HepG2 (cell line): ENCODE measurements around the gene CLCN4. TPM values are rescaled to one million over a fixed set of nuclear protein-coding genes. Genes with fewer than 3 reads are reported as not detected.

Experiments used
- ATF7 ChIP-seq, 2 experiments: fragments of 450-650 bp in 1 of 2; sonication (generic) in 1 of 2; formaldehyde crosslinking in 1 of 2; IDR thresholded peaks; 2 replicates each; pipeline versions ENCODE4 v1.4.0 to v1.6.1; 2016 to 2020; ENCODE audit warnings: antibody characterized with exemption in 1 of 2, mild to moderate bottlenecking in 1 of 2, missing genetic modification reagents in 1 of 2
- ERF ChIP-seq: IDR thresholded peaks from 2 replicates; pipeline ENCODE4 v1.6.1; 2018; ENCODE audit warnings: missing biosample characterization, missing genetic modification reagents
- ETV6 ChIP-seq: sonication (generic); formaldehyde crosslinking; conservative IDR thresholded peaks from 2 replicates; pipeline ENCODE4 v1.4.0; 2020; ENCODE audit warnings: missing genetic modification reagents
- FOSL1 ChIP-seq: sonication (generic); formaldehyde crosslinking; IDR thresholded peaks from 2 replicates; pipeline ENCODE4 v1.9.0; 2021; ENCODE audit warnings: missing genetic modification reagents, borderline replicate concordance
- FOXP4 ChIP-seq: sonication (generic); formaldehyde crosslinking; IDR thresholded peaks from 2 replicates; pipeline ENCODE4 v1.4.0; 2020; ENCODE audit warnings: missing genetic modification reagents
- HHEX ChIP-seq: IDR thresholded peaks from 2 replicates; pipeline ENCODE4 v1.6.1; 2016; ENCODE audit warnings: control low read depth
- MAZ ChIP-seq, 2 experiments: sonication (generic) in 1 of 2; formaldehyde crosslinking in 1 of 2; IDR thresholded peaks; 2 replicates each; pipeline versions ENCODE4 v1.5.0 to v1.6.1; 2012 to 2020; ENCODE audit warnings: low read depth in 2 of 2, mild to moderate bottlenecking in 2 of 2, borderline replicate concordance in 1 of 2, improper control_type of control experiment in 1 of 2, low read length in 1 of 2, missing genetic modification reagents in 1 of 2, moderate library complexity in 1 of 2
- SMARCE1 ChIP-seq: fragments of 450-650 bp; IDR thresholded peaks from 2 replicates; pipeline ENCODE4 v1.6.1; 2017; ENCODE audit warnings: borderline replicate concordance
- SP140L ChIP-seq: sonication (generic); formaldehyde crosslinking; IDR thresholded peaks from 2 replicates; pipeline ENCODE4 v1.4.0; 2020; ENCODE audit warnings: missing genetic modification reagents, borderline replicate concordance
- ZNF136 ChIP-seq: sonication (generic); formaldehyde crosslinking; IDR thresholded peaks from 2 replicates; pipeline ENCODE4 v1.8.1; 2022; ENCODE audit warnings: low read depth, mild to moderate bottlenecking, moderate library complexity, missing genetic modification reagents
- ZNF33B ChIP-seq: sonication (generic); formaldehyde crosslinking; IDR thresholded peaks from 2 replicates; pipeline ENCODE4 v1.5.1; 2020; ENCODE audit warnings: mild to moderate bottlenecking, missing genetic modification reagents
- ZNF431 ChIP-seq: sonication (generic); formaldehyde crosslinking; IDR thresholded peaks from 2 replicates; pipeline ENCODE4 v1.9.0; 2022; ENCODE audit warnings: missing genetic modification reagents, low read depth, mild to moderate bottlenecking, borderline replicate concordance
- ZNF557 ChIP-seq: sonication (generic); formaldehyde crosslinking; IDR thresholded peaks from 2 replicates; pipeline ENCODE4 v1.4.0; 2020; ENCODE audit warnings: missing genetic modification reagents
- ZNF710 ChIP-seq: sonication (generic); formaldehyde crosslinking; IDR thresholded peaks from 2 replicates; pipeline ENCODE4 v1.5.0; 2020; ENCODE audit warnings: mild to moderate bottlenecking, missing genetic modification reagents, borderline replicate concordance
- ZNF772 ChIP-seq: sonication (generic); formaldehyde crosslinking; IDR thresholded peaks from 2 replicates; pipeline ENCODE4 v1.5.0; 2020; ENCODE audit warnings: mild to moderate bottlenecking, missing genetic modification reagents
- polyA plus RNA-seq, 8 experiments: library from polyadenylated mRNA; depleted of rRNA in 3 of 8; stranded (reverse) in 7 of 8; unstranded in 1 of 8; fragments of >200 nt; fragmentation: Illumina TruSeq in 4 of 8; extraction: Trizol in 4 of 8; gene quantifications; 2 replicates each; pipeline versions ENCODE4 v1.2.1 to v1.2.3, GENCODE V29; 2011 to 2016; ENCODE audit warnings: low read depth in 4 of 8, missing spikeins in 1 of 8, mixed read lengths in 1 of 8; ENCODE audit not compliant: insufficient read depth in 1 of 8
- total RNA-seq, 5 experiments: library from RNA; depleted of rRNA; stranded (reverse); fragments of >200 nt; fragmentation: Illumina TruSeq; extraction: Trizol; gene quantifications; 2 replicates each; pipeline ENCODE4 v1.2.3, GENCODE V29; 2016; ENCODE audit warnings: low read depth in 1 of 5
- TF ChIP-seq, protein P1 (sequence below): sonication (generic); formaldehyde crosslinking; IDR thresholded peaks from 2 replicates; pipeline ENCODE4 v1.4.0; 2020; ENCODE audit warnings: mild to moderate bottlenecking, missing genetic modification reagents
- TF ChIP-seq, protein P2 (sequence below): conservative IDR thresholded peaks from 2 replicates; pipeline ENCODE4 v1.6.1; 2018; ENCODE audit warnings: missing genetic modification reagents

Gene CLCN4
- total and polyA plus RNA-seq, 2 of the 13 experiments (the other 11 are each of a cell fraction or from before 2014, with no cell fraction given), result 1.8 to 2.5 TPM

GRCh38 chrX:10119399-10119990 is 37.3 kb upstream of the CLCN4 start (continued):
- TF ChIP-seq ZNF136 (CRISPR knock-in tag), result no peak
- no peak for TF ChIP-seq ETV6 (CRISPR knock-in tag)
- TF ChIP-seq ATF7 (IDR thresholded peaks at IDR 0.05), result peak; percentile 11; the same call in 1 of the 2 replicates
- no peak for TF ChIP-seq ATF7 (CRISPR knock-in tag; IDR thresholded peaks at IDR 0.05)
- TF ChIP-seq MAZ (IDR thresholded peaks at IDR 0.05; ENCODE audit: borderline replicate concordance, low read depth, low read length), result no peak
- TF ChIP-seq MAZ (CRISPR knock-in tag; IDR thresholded peaks at IDR 0.05; ENCODE audit: low read depth), result no peak
- TF ChIP-seq SMARCE1, result no peak
- TF ChIP-seq, protein P1, sequence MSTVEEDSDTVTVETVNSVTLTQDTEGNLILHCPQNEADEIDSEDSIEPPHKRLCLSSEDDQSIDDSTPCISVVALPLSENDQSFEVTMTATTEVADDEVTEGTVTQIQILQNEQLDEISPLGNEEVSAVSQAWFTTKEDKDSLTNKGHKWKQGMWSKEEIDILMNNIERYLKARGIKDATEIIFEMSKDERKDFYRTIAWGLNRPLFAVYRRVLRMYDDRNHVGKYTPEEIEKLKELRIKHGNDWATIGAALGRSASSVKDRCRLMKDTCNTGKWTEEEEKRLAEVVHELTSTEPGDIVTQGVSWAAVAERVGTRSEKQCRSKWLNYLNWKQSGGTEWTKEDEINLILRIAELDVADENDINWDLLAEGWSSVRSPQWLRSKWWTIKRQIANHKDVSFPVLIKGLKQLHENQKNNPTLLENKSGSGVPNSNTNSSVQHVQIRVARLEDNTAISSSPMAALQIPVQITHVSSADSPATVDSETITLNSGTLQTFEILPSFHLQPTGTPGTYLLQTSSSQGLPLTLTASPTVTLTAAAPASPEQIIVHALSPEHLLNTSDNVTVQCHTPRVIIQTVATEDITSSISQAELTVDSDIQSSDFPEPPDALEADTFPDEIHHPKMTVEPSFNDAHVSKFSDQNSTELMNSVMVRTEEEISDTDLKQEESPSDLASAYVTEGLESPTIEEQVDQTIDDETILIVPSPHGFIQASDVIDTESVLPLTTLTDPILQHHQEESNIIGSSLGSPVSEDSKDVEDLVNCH (CRISPR knock-in tag), result no peak
- TF ChIP-seq ERF (CRISPR knock-in tag), result peak; percentile 57
- no peak for TF ChIP-seq ZNF772 (CRISPR knock-in tag)
- no peak for TF ChIP-seq ZNF557
- no peak for TF ChIP-seq ZNF710 (CRISPR knock-in tag)
- TF ChIP-seq, protein P2, sequence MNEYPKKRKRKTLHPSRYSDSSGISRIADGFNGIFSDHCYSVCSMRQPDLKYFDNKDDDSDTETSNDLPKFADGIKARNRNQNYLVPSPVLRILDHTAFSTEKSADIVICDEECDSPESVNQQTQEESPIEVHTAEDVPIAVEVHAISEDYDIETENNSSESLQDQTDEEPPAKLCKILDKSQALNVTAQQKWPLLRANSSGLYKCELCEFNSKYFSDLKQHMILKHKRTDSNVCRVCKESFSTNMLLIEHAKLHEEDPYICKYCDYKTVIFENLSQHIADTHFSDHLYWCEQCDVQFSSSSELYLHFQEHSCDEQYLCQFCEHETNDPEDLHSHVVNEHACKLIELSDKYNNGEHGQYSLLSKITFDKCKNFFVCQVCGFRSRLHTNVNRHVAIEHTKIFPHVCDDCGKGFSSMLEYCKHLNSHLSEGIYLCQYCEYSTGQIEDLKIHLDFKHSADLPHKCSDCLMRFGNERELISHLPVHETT, result no peak
- TF ChIP-seq FOSL1 (CRISPR knock-in tag), result no peak
- peak; percentile 10; the same call in 1 of the 2 replicates for TF ChIP-seq FOXP4 (CRISPR knock-in tag)
- peak; percentile 53; the same call in 1 of the 2 replicates for TF ChIP-seq SP140L
- TF ChIP-seq ZNF431 (CRISPR knock-in tag), result no peak
- no peak for TF ChIP-seq ZNF33B (CRISPR knock-in tag)
- no peak for TF ChIP-seq HHEX (CRISPR knock-in tag)
